Measurements from ENCODE around the gene TSPAN9.

Gene TSPAN9

DNA sequence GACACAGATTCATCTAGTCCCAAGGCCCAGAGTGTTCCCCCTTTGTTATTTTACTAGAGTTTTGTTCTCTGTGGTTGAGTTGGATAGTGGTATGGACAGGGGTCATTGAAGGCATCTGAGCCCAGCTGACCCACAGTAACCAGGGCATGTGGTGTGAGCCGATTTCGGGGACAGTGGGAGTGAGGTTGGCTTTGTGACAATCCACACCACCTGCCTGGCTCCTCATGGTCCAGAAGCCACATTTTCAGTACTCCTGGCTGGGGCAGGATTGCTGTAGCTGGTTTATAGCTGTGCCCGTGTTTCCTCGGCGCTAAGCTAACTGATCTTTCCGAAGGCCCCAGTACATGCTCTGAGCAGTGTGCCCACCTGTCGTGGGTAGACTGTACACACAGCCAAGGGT is 116.0 kb downstream of the TSPAN9 start:
- H3K79me2 ChIP-seq (ENCODE audit: insufficient read depth, low read length): no peaks in the 10 kb centered on the region
- no peaks in the 10 kb centered on the region for H3F3A ChIP-seq (ENCODE audit: insufficient read depth, low read length)
- peaks cover 7% of the 10 kb centered on the region; the same call in 1 of the 2 replicates for H3K27me3 ChIP-seq (ENCODE audit: insufficient read depth, low read length)
- no peak overlapping the region for H2AFZ ChIP-seq (ENCODE audit: low read length)
- H3K36me3 ChIP-seq (ENCODE audit: insufficient read depth, low read length): no peaks in the 10 kb centered on the region
- no peak overlapping the region for H3K4me3 ChIP-seq (ENCODE audit: low read depth, low read length, poor library complexity, severe bottlenecking)
- H3K27ac ChIP-seq (ENCODE audit: low read depth, low read length, poor library complexity, severe bottlenecking): no peak overlapping the region
- no peak overlapping the region for H3K9ac ChIP-seq (ENCODE audit: low read length)
- no peaks in the 10 kb centered on the region for H3K9me2 ChIP-seq (ENCODE audit: low read depth, low read length)
- no peak for TF ChIP-seq EZH2 (IDR thresholded peaks at IDR 0.05; ENCODE audit: borderline replicate concordance, low read length)
- TF ChIP-seq, protein P1, sequence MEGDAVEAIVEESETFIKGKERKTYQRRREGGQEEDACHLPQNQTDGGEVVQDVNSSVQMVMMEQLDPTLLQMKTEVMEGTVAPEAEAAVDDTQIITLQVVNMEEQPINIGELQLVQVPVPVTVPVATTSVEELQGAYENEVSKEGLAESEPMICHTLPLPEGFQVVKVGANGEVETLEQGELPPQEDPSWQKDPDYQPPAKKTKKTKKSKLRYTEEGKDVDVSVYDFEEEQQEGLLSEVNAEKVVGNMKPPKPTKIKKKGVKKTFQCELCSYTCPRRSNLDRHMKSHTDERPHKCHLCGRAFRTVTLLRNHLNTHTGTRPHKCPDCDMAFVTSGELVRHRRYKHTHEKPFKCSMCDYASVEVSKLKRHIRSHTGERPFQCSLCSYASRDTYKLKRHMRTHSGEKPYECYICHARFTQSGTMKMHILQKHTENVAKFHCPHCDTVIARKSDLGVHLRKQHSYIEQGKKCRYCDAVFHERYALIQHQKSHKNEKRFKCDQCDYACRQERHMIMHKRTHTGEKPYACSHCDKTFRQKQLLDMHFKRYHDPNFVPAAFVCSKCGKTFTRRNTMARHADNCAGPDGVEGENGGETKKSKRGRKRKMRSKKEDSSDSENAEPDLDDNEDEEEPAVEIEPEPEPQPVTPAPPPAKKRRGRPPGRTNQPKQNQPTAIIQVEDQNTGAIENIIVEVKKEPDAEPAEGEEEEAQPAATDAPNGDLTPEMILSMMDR (IDR thresholded peaks at IDR 0.05; ENCODE audit: low read length): no peak
- no peaks in the 10 kb centered on the region for H4K20me1 ChIP-seq (ENCODE audit: insufficient read depth, low read length)
- no peaks in the 10 kb centered on the region for H3K4me1 ChIP-seq (ENCODE audit: insufficient read depth, low read length, severe bottlenecking)
- no peak overlapping the region for H3K4me2 ChIP-seq (ENCODE audit: low read length)
- H3K9me3 ChIP-seq (ENCODE audit: low read length): no peaks in the 10 kb centered on the region

DNA sequence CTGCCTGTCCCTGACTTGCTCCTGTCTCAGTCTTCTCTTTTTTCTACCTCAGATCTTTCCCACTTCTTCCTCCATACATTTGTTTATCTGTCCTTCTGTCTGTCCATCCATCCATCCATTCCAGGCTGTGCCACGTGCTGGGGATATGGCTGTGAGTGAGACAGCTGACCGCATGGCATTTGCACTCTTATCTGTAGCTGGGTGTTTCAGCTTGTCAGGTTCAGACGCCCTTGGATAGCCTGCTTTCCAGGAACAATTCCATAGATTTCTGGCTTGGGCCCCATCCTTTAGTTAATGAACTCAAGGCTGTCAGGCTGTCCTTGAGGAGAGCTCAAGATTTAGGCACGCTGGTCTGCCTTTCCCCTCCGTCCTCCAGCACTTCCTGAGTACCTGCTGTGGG is 116.6 kb downstream of the TSPAN9 start:
- Histone ChIP-seq H3K27ac (ENCODE audit: low read depth, low read length, poor library complexity, severe bottlenecking) (no peak overlapping the region), H3F3A (ENCODE audit: insufficient read depth, low read length) (no peaks in the 10 kb centered on the region), H3K9ac (ENCODE audit: low read length) (no peak overlapping the region), H3K4me2 (ENCODE audit: low read length) (no peak overlapping the region), H3K36me3 (ENCODE audit: insufficient read depth, low read length) (no peaks in the 10 kb centered on the region), H3K27me3 (ENCODE audit: insufficient read depth, low read length) (peaks cover 2% of the 10 kb centered on the region; the same call in 1 of the 2 replicates), H3K4me1 (ENCODE audit: insufficient read depth, low read length, severe bottlenecking) (no peaks in the 10 kb centered on the region), H2AFZ (ENCODE audit: low read length) (no peak overlapping the region), H3K4me3 (ENCODE audit: low read depth, low read length, poor library complexity, severe bottlenecking) (no peak overlapping the region), H3K9me2 (ENCODE audit: low read depth, low read length) (no peaks in the 10 kb centered on the region), H3K9me3 (ENCODE audit: low read length) (no peaks in the 10 kb centered on the region), H3K79me2 (ENCODE audit: insufficient read depth, low read length) (no peaks in the 10 kb centered on the region), H4K20me1 (ENCODE audit: insufficient read depth, low read length) (no peaks in the 10 kb centered on the region)
- TF ChIP-seq, protein P1 (IDR thresholded peaks at IDR 0.05; ENCODE audit: low read length): no peak
- no peak for TF ChIP-seq EZH2 (IDR thresholded peaks at IDR 0.05; ENCODE audit: borderline replicate concordance, low read length)

DNA sequence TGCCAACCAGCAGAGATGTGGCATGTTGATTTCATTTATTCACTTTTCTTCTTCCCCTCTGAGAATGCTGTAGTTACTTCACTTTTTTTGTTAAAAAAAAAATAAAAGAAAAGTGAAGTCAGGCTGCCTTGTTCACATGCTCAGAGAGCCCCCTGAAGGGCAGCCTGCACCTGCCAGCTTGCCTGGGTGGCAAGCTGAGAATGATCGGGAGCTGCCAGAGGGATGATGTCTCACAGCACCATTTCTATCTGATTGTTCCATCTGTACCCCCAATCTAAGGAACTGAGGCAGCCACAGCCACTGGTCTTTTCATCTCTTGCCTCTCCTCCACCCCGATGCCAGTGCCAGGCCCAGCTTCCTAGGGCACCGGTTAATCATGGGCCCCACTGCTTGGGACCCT is 118.2 kb downstream of the TSPAN9 start:
- TF ChIP-seq, protein P1 (IDR thresholded peaks at IDR 0.05; ENCODE audit: low read length): no peak
- no peak for TF ChIP-seq EZH2 (IDR thresholded peaks at IDR 0.05; ENCODE audit: borderline replicate concordance, low read length)
- Histone ChIP-seq H3K9me3 (ENCODE audit: low read length) (no peaks in the 10 kb centered on the region), H4K20me1 (ENCODE audit: insufficient read depth, low read length) (no peaks in the 10 kb centered on the region), H3K4me1 (ENCODE audit: insufficient read depth, low read length, severe bottlenecking) (no peaks in the 10 kb centered on the region), H3K9me2 (ENCODE audit: low read depth, low read length) (no peaks in the 10 kb centered on the region), H3K27me3 (ENCODE audit: insufficient read depth, low read length) (no peaks in the 10 kb centered on the region), H3K9ac (ENCODE audit: low read length) (no peak overlapping the region), H3K36me3 (ENCODE audit: insufficient read depth, low read length) (no peaks in the 10 kb centered on the region), H3K27ac (ENCODE audit: low read depth, low read length, poor library complexity, severe bottlenecking) (no peak overlapping the region), H3F3A (ENCODE audit: insufficient read depth, low read length) (no peaks in the 10 kb centered on the region), H2AFZ (ENCODE audit: low read length) (no peak overlapping the region), H3K4me2 (ENCODE audit: low read length) (no peak overlapping the region), H3K79me2 (ENCODE audit: insufficient read depth, low read length) (no peaks in the 10 kb centered on the region), H3K4me3 (ENCODE audit: low read depth, low read length, poor library complexity, severe bottlenecking) (no peak overlapping the region)

Measured in OCI-LY1 (cell line).